NCI-H1105 (cell line): ENCODE results near the gene CACNB1.

ENCODE experiments used
- DNase-seq: peaks from one replicate; lab custom pipeline; 2025; lab: John Stamatoyannopoulos, UW

Gene CACNB1

DNA sequence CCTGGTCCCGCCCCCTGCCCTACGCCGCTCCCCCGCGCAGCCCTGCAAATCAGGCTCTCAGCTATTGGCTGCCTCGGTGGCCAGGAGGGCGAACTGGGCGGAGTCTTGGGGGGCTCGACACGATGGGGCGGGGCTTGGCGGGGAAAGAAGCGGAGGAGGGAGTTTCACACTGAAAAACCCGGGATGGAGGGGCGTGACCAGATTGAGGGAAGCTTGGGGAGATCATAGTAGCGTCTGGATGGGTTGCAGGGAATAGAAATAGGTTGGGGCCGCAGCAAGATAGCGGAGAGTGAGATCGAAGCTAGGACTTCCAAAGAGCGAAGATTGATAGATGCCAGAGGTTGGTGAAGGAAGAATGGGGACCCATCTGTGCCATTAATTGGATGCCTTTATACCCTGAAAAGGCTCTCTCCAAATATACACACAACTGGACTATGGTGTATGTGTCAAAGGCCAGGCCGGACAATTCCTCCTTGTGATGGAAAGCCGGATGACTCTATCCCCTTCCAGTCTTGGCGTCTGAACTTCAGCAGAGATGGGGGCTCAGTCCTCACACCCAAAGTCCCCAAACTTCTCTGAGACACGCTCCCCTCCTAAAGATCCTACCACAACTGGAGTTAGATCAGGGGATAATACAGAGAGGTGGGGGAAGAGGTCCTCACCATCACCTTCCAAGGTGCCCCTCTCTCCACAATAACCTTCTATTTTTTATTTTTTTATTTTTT lies 28.7 kb upstream of the CACNB1 start:
- DNase-seq, result peak; percentile 85

- no peak for DNase-seq
These were observed 28.0 kb upstream of the CACNB1 start, which contains the start of gene STAC2 for GRCh38 chr17:39225308-39225958. Gene STAC2 (minus strand): TSS chr17:39225945. CDS start chr17:39225502, 443 bp downstream.

- DNase-seq, result no peak
These were observed 27.4 kb upstream of the CACNB1 start for GRCh38 chr17:39224778-39225307.

GRCh38 chr17:39223907-39224777 lies 26.7 kb upstream of the CACNB1 start:
- DNase-seq, result no peak

DNA sequence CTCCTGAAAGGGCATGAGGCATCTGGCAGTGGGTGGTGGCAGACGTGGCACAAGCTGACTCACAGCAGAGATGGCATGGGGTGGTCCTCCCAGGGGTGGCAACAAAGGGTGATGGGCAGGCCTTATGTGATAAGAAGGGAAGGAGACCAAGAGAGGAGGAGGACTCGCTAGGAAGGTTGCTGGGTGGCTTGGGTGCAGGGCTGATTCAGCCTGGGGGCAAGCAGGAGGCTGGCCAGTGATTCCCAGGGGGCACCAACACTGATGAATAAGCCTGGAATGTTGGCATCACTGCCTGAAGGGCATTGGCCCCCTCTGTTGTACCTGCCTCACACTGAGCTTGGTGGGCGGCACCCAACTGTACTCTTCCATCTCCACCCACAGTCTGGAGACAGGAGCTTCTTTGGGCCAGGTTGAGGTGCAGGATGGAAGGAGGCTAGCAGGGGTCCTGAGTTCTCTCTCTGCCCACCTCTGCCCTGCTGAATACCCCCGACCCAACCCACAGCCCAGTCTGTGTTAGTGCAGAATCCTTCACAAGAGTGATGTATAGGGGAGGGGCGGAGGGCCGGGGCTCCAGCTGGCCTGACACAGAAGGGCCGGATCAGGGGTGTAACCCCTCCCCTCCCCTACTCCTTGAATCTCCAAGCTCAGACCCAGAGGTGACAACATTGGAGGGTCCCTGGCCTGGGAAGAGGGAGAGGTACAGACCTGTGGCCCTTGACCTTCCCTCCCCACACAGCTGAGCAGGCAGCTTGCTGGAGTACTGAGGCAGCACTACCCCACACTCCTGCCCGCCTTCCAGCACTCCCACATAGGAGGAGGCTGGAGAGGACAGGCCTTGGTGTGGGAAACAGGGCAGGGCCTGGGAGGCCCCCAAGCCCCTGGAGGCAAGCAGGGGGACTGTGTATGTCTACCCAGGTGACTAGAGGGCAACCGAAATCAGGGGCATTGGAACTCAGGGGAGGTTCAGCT lies 25.7 kb upstream of the CACNB1 start:
- DNase-seq, result no peak

DNA sequence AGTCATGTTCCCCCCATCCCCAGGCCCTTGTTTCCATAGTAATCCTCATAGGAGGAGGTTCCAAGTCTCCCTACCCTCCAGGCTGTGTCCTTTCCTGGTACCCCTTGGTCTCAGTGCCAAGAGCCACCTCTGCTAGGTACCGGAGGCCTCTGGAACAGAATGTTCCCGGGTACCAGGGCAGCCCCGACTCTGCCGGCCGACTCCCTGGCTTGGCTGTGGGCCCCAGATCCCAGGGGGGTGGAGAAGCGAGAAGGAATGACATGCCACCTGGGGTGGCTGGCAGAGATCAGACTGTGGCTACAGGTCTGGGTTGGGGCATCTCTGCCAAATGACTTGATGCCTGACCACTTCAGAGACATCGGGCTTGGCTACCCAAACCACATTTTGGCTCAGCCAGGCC lies 24.7 kb upstream of the CACNB1 start:
- no peak for DNase-seq

GRCh38 chr17:39221572-39221971 lies 24.1 kb upstream of the CACNB1 start:
- no peak for DNase-seq

DNA sequence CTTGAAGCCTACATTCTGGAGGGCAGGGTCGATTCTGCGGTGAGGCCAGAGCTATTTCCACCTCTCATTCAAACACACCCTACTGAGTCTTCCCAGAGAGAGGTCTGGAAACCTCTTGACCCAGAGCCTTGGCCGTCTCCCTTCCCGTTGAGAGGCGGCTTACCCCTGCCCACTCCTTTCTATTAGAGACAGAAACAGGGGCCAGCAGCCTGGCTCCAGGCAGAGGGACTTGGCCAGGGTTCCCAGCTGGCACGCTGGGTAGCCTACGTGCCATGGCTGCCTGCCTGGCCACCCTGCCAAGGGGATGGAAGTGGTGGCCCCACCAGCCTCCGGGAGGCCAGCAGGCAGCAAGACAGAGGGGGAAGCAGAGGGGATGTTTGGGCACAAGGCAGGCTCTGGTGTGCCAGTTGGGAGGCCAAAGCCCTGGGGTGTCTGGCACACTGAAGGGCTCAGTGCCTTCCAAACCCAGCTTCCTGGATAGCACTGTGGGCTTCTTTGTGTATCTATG lies 22.2 kb upstream of the CACNB1 start:
- DNase-seq, result no peak

GRCh38 chr17:39218906-39219305 lies 21.4 kb upstream of the CACNB1 start:
- DNase-seq, result no peak

- DNase-seq, result no peak
These were observed 20.4 kb upstream of the CACNB1 start for GRCh38 chr17:39217734-39218369.

DNA sequence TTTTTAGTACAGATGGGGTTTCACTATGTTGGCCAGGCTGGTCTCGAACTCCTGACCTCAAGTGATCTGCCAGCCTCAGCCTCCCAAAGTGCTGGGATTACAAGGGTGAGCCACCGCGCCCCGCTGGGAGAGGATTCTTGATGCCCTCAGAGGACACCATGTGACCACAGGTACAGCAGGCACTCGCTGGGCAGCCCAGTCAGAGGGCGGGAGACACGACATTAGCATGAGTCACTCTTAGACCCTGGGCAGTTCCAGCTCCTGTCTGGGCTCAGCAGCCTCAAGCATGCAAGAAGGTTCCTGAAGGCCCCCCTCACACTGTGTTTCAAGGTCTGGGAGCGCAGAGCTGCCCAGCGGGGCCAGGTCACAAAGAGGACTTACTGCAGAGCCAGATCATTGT lies 16.4 kb upstream of the CACNB1 start:
- no peak for DNase-seq

GRCh38 chr17:39212841-39213480 lies 15.5 kb upstream of the CACNB1 start:
- no peak for DNase-seq

DNA sequence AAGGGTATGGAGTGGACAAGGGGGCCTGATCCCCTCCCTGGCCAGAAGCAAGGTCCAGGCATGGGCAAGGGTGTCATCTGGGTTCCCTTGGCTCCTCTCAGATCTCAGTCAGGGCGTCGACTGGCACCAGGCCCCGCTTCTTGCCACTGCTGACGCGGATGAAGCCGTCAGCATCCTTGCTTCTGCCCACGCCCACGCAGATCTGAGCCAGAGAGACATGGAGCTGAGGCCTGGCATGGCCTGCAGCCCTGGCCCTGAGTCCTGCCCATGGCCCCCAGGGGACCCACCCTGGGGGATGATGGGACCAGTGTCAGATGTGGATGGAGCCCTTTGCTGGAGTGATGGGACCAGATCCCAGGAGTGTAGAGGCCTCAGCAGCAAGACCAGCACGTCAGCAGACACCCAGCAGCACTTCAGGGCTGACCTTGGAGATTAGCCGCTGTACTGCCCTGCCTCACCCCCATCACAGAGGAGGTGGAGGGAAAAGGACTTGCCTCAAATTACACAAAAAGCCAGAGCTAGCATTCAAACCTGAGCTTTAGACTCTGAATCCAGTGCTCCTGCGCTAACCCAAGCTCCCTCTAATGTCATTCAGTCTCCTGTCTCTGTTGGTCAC lies 14.8 kb upstream of the CACNB1 start:
- no peak for DNase-seq

DNA sequence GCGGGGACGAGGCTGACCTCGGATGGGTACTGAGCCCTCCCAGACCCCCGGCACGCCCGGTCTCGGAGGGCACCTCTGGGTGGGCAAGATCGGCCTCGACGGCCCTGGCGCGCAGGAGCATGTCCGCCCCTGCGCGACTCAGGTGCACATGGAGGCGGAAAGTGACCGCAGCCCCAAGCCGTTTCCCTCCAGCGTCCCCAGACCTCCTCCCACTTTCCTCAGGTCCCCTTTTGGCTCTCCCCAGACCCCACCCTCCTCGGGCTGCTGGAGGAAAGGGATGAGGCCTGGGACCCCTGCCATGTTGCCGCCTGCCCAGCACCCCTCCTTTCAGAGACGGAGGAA lies 12.6 kb upstream of the CACNB1 start:
- DNase-seq, result no peak

DNA sequence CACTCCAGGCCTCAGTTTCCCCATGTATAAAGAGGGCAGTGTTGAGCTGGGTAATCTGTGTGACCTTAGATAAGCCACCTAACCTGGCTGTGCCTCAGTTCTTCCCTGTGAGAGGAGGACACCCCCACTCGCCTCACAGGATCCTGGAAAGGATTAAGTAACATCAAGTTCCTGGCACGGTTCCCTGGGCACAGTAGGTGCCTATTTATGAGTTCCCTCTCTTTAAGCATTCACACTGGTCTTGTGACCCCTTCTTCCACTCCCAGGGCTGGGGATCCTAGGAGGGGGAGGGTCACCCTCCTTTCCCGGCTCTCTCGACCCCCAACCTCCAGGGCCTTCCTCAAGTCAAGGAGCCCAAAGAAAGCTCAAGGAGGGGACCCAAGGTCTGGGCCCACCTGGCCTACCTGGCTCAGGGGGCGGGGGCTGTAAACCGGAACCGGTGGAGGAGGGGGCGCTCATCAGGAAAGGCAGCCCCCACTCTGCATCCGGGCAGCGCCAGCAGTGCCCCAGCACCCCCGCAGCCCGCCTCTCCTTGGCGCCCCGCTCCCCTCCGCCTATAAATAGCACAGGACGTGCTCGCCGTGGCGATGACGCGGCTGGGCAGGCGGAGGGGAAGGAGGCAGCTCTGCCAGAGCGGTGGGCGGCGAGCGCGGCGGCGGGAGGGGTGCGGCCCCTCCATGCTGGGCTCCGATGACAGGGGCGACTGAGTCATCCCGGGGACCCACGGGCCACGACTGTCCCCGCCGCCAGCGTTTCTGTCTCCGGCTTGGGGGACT lies 12.0 kb upstream of the CACNB1 start:
- no peak for DNase-seq

- DNase-seq, result no peak
These were observed 11.4 kb upstream of the CACNB1 start for GRCh38 chr17:39208893-39209292.

- no peak for DNase-seq
These were observed 10.7 kb upstream of the CACNB1 start for GRCh38 chr17:39208136-39208535.

DNA sequence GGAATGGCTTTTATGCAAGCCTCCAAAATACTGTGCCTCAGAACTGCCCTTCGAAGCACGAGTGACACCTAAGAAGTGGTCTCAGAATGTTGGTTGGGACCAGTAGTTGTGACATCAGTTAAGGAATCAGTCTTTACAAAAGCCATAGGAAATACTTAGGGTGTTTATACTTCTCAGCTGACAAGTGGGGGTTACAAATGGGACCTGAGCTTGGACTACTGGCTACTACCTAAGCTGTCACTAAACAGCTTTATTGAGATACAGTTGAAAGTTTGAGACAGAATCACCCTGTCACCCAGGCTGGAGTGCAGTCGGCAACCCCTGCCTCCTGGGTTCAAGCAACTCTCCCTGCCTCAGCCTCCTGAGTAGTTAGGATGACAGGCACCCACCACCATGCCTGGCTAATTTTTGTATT lies 7.7 kb upstream of the CACNB1 start:
- DNase-seq, result no peak

GRCh38 chr17:39204245-39204644 lies 6.8 kb upstream of the CACNB1 start:
- no peak for DNase-seq
